MM.1S (cell line): ENCODE data around the gene RAPGEF6.
A peak's percentile ranks its signal among the peaks of the same experiment; 100 is the strongest.

Experiments
- DNase-seq: peaks from one replicate; pipeline ENCODE4 v3.0.0-alpha.2; 2015
- H2AFZ ChIP-seq: fragments of 300-600 bp; sonication (generic); 2 replicates; pipeline ENCODE4 v1.6.0; 2016; ENCODE audit warnings: antibody characterized with exemption, low read length
- H3F3A ChIP-seq: fragments of 300-600 bp; sonication (generic); 2 replicates; pipeline ENCODE4 v1.6.1; 2016; ENCODE audit warnings: mild to moderate bottlenecking, antibody characterized with exemption, low read length, moderate library complexity, mixed read lengths; ENCODE audit not compliant: insufficient read depth
- H3K27ac ChIP-seq: fragments of 300-600 bp; sonication (generic); 2 replicates; pipeline ENCODE4 v1.5.1; 2016; ENCODE audit warnings: mild to moderate bottlenecking, low read length
- H3K27me3 ChIP-seq: fragments of 300-600 bp; sonication (generic); replicated peaks from 2 replicates; pipeline ENCODE4 v1.6.0; 2016; ENCODE audit warnings: low read length; ENCODE audit not compliant: insufficient read depth
- H3K36me3 ChIP-seq: fragments of 300-600 bp; sonication (generic); replicated peaks from 2 replicates; pipeline ENCODE4 v1.6.1; 2016; ENCODE audit warnings: mild to moderate bottlenecking, low read length, mixed read lengths; ENCODE audit not compliant: insufficient read depth
- H3K4me1 ChIP-seq: fragments of 300-600 bp; sonication (generic); 2 replicates; pipeline ENCODE4 v1.6.1; 2016; ENCODE audit warnings: low read length, mixed read lengths
- H3K4me2 ChIP-seq: fragments of 300-600 bp; sonication (generic); 2 replicates; pipeline ENCODE4 v1.6.0; 2016; ENCODE audit warnings: low read depth, low read length
- H3K4me3 ChIP-seq: fragments of 300-600 bp; sonication (generic); 2 replicates; pipeline ENCODE4 v1.5.1; 2016; ENCODE audit warnings: low read length, mixed read lengths
- H3K79me2 ChIP-seq: fragments of 300-600 bp; sonication (generic); 2 replicates; pipeline ENCODE4 v1.6.1; 2016; ENCODE audit warnings: mixed run types, low read length, mixed read lengths
- H3K9ac ChIP-seq: fragments of 300-600 bp; sonication (generic); 2 replicates; pipeline ENCODE4 v1.6.1; 2016; ENCODE audit warnings: low read length, mixed read lengths
- H3K9me2 ChIP-seq: fragments of 300-600 bp; sonication (generic); replicated peaks from 2 replicates; pipeline ENCODE4 v1.6.1; 2016; ENCODE audit warnings: mild to moderate bottlenecking, low read length, mixed read lengths; ENCODE audit not compliant: insufficient read depth
- H3K9me3 ChIP-seq: fragments of 300-600 bp; sonication (generic); replicated peaks from 2 replicates; pipeline ENCODE4 v1.6.1; 2016; ENCODE audit warnings: mild to moderate bottlenecking, low read length, mixed read lengths; ENCODE audit not compliant: insufficient read depth
- H4K20me1 ChIP-seq: fragments of 300-600 bp; sonication (generic); 2 replicates; pipeline ENCODE4 v1.6.1; 2016; ENCODE audit warnings: mild to moderate bottlenecking, low read length, moderate library complexity, mixed read lengths; ENCODE audit not compliant: insufficient read depth
- CTCF ChIP-seq: fragments of 300-600 bp; sonication (generic); IDR thresholded peaks from 2 replicates; pipeline ENCODE4 v1.5.1; 2016; ENCODE audit warnings: antibody characterized with exemption, low read length, mixed read lengths
- EZH2 ChIP-seq: fragments of 300-600 bp; sonication (generic); optimal IDR thresholded peaks from 2 replicates; pipeline ENCODE3; 2017; ENCODE audit warnings: low read depth, mild to moderate bottlenecking, antibody characterized with exemption, low read length, mixed read lengths
- EZH2phosphoT487 ChIP-seq: fragments of 300-600 bp; sonication (generic); IDR thresholded peaks from 2 replicates; pipeline ENCODE4 v1.6.1; 2018; ENCODE audit warnings: antibody characterized with exemption, low read length

RAPGEF6 gene

DNA sequence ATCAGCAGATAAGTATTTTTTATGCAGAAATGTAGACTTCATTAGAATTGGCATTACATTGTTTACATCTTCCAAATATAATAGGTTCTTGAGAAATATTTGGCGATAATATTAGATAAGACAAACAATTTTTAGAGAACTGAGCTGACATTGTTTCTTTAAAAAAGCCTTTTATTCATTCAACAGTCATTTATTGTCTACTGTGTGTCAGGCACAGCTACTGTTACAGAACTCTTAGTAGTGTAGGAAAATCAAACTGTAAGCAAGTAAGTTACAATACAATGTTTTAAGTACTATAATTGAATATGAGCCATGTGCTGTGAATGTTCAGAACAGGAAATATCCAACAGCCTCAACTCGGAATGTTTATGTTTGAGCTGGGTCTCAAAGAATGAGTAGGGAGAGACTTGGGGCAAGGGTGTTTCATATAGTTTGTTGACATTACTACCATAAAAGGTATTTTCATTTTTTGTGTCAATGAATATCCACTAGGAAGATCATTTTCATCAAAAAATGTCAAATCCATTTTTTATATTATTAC lies 257.2 kb downstream of the RAPGEF6 start:
- no peaks in the 10 kb centered on the region for H3K36me3 ChIP-seq

GRCh38 chr5:131377346-131377745 lies 257.7 kb downstream of the RAPGEF6 start:
- no peak for DNase-seq
- Histone ChIP-seq H3K9me2 (no peaks in the 10 kb centered on the region), H3F3A (peaks cover 84% of the 10 kb centered on the region), H3K36me3 (no peaks in the 10 kb centered on the region), H3K9ac (no peak overlapping the region), H3K4me2 (peak overlapping the region; percentile 11; the same call in 1 of the 2 replicates), H3K9me3 (no peaks in the 10 kb centered on the region), H3K79me2 (peaks cover 58% of the 10 kb centered on the region), H2AFZ (no peak overlapping the region), H4K20me1 (no peaks in the 10 kb centered on the region), H3K27me3 (no peaks in the 10 kb centered on the region), H3K27ac (peak overlapping the region; percentile 93; the same call in 1 of the 2 replicates), H3K4me1 (peaks cover 81% of the 10 kb centered on the region), H3K4me3 (no peak overlapping the region)
- TF ChIP-seq EZH2phosphoT487, result no peak
- TF ChIP-seq CTCF, result no peak
- TF ChIP-seq EZH2, result no peak

More for the DNA sequence above, 257.2 kb downstream of the RAPGEF6 start:
- H3K9me3 ChIP-seq, result no peaks in the 10 kb centered on the region
- no peak overlapping the region for H2AFZ ChIP-seq
- H3K79me2 ChIP-seq, result peaks cover 57% of the 10 kb centered on the region
- no peak overlapping the region for H3K4me3 ChIP-seq
- H3K4me1 ChIP-seq, result peaks cover 82% of the 10 kb centered on the region
- peak overlapping the region; percentile 93; the same call in 1 of the 2 replicates for H3K27ac ChIP-seq
- peak overlapping the region; percentile 11; the same call in 1 of the 2 replicates for H3K4me2 ChIP-seq
- no peaks in the 10 kb centered on the region for H4K20me1 ChIP-seq
- no peak for TF ChIP-seq EZH2
- no peak for TF ChIP-seq CTCF
- no peak for TF ChIP-seq EZH2phosphoT487
- H3K9ac ChIP-seq, result no peak overlapping the region
- no peak for DNase-seq
- H3F3A ChIP-seq, result peaks cover 85% of the 10 kb centered on the region
- no peaks in the 10 kb centered on the region for H3K27me3 ChIP-seq
- H3K9me2 ChIP-seq, result no peaks in the 10 kb centered on the region

GRCh38 chr5:131375351-131375750 lies 259.7 kb downstream of the RAPGEF6 start:
- peak overlapping the region; percentile 43; the same call in 1 of the 2 replicates for H3K9ac ChIP-seq
- TF ChIP-seq CTCF, result no peak
- no peak for TF ChIP-seq EZH2phosphoT487
- TF ChIP-seq EZH2, result no peak
- peaks cover 64% of the 10 kb centered on the region for H3F3A ChIP-seq
- peak overlapping the region; percentile 70 for H3K4me2 ChIP-seq
- no peak overlapping the region for H2AFZ ChIP-seq
- H3K27ac ChIP-seq, result peak overlapping the region; percentile 87
- no peaks in the 10 kb centered on the region for H3K9me2 ChIP-seq
- peak; percentile 66 for DNase-seq
- peak overlapping the region; percentile 3; the same call in 1 of the 2 replicates for H3K4me3 ChIP-seq
- peaks cover 68% of the 10 kb centered on the region for H3K4me1 ChIP-seq
- no peaks in the 10 kb centered on the region for H3K27me3 ChIP-seq
- H3K36me3 ChIP-seq, result 0 out of 2 replicates have a peak, but pooled peaks cover 3% of the 10 kb centered on the region
- peaks cover 70% of the 10 kb centered on the region for H3K79me2 ChIP-seq
- no peaks in the 10 kb centered on the region for H4K20me1 ChIP-seq
- no peaks in the 10 kb centered on the region for H3K9me3 ChIP-seq
